Measurements from ENCODE around the gene CEP162. TPM values are rescaled to one million over a fixed set of nuclear protein-coding genes. Genes with fewer than 3 reads are reported as not detected.

CEP162 gene
- total and polyA plus RNA-seq, 2 donors (not counting 1 experiment from before 2014, with no cell fraction given) = 1.8 to 13.4 TPM

GRCh38 chr6:84161190-84161589 lies 66.3 kb downstream of the CEP162 start:
- intact Hi-C loops (cut with micrococcal nuclease) = no loop called here
- H3K27me3 ChIP-seq (replicated peaks in 1 of 4; ENCODE audit: control extremely low read depth in 1 of 4, control insufficient read depth in 3 of 4, insufficient read depth in 4 of 4, low read length in 3 of 4) = no peaks in the 10 kb centered on the region
- H3K36me3 ChIP-seq (replicated peaks in 1 of 2; ENCODE audit: control extremely low read depth in 1 of 2, control insufficient read depth in 1 of 2, extremely low read depth in 1 of 2, insufficient read depth in 2 of 2, low read length in 1 of 2) = peaks cover 5 to 14% of the 10 kb centered on the region in 2 experiments
- Mint-ChIP-seq H3K27ac (no peak overlapping the region), H3K4me1 (no peaks in the 10 kb centered on the region), H3K4me3 (no peak overlapping the region), H3K9me3 (ENCODE audit: insufficient read depth) (no peaks in the 10 kb centered on the region), H3K27me3 (no peaks in the 10 kb centered on the region)
- no peaks in the 10 kb centered on the region for H3K4me1 ChIP-seq (ENCODE audit: control insufficient read depth in 2 of 2, insufficient read depth in 2 of 2, low read length in 2 of 2)
- 100% methylated on average over 2 of the region's 2 CpGs for WGBS (ENCODE audit: insufficient coverage)
- H3K4me3 ChIP-seq (ENCODE audit: control extremely low read depth in 1 of 5, extremely low read depth in 1 of 5, insufficient read depth in 1 of 5, low read depth in 2 of 5, low read length in 4 of 5) = no peak overlapping the region
- H4K20me1 ChIP-seq (ENCODE audit: control insufficient read depth, insufficient read depth, low read length, poor library complexity, severe bottlenecking) = no peaks in the 10 kb centered on the region
- H3K27ac ChIP-seq (ENCODE audit: low read length in 2 of 2) = no peak overlapping the region
- H3K79me2 ChIP-seq (ENCODE audit: control insufficient read depth, insufficient read depth, low read length) = no peaks in the 10 kb centered on the region
- DNase-seq (no peak), ATAC-seq (ENCODE audit: low read depth) (no peak)
- H3K9ac ChIP-seq (ENCODE audit: low read length) = no peak overlapping the region
- CTCF ChIA-PET = no interaction called here
- H3K9me3 ChIP-seq (ENCODE audit: control extremely low read depth in 1 of 3, control insufficient read depth in 2 of 3, insufficient read depth in 1 of 3, low read length in 2 of 3) = no peaks in the 10 kb centered on the region
- no peak overlapping the region for H3K4me2 ChIP-seq (replicated peaks; ENCODE audit: low read depth, low read length, poor library complexity, severe bottlenecking)
- H2AFZ ChIP-seq (ENCODE audit: insufficient read depth, low read depth, low read length, poor library complexity, severe bottlenecking) = no peak overlapping the region
- POLR2A ChIA-PET = no interaction called here
- no peak for TF ChIP-seq CTCF (IDR thresholded peaks at IDR 0.05)
- TF ChIP-seq EZH2 (IDR thresholded peaks at IDR 0.05; ENCODE audit: borderline replicate concordance, insufficient read depth, low read depth, low read length, poor library complexity, severe bottlenecking) = no peak

- Histone ChIP-seq H3K79me2 (ENCODE audit: control insufficient read depth, insufficient read depth, low read length) (no peaks in the 10 kb centered on the region), H4K20me1 (ENCODE audit: control insufficient read depth, insufficient read depth, low read length, poor library complexity, severe bottlenecking) (no peaks in the 10 kb centered on the region), H3K36me3 (replicated peaks in 1 of 2; ENCODE audit: control extremely low read depth in 1 of 2, control insufficient read depth in 1 of 2, extremely low read depth in 1 of 2, insufficient read depth in 2 of 2, low read length in 1 of 2) (peaks cover 5 to 31% of the 10 kb centered on the region in 2 experiments), H3K27ac (ENCODE audit: low read length in 2 of 2) (no peak overlapping the region), H3K4me2 (replicated peaks; ENCODE audit: low read depth, low read length, poor library complexity, severe bottlenecking) (no peak overlapping the region), H2AFZ (ENCODE audit: insufficient read depth, low read depth, low read length, poor library complexity, severe bottlenecking) (no peak overlapping the region), H3K9ac (ENCODE audit: low read length) (no peak overlapping the region), H3K9me3 (ENCODE audit: control extremely low read depth in 1 of 3, control insufficient read depth in 2 of 3, insufficient read depth in 1 of 3, low read length in 2 of 3) (no peaks in the 10 kb centered on the region), H3K27me3 (replicated peaks in 1 of 4; ENCODE audit: control extremely low read depth in 1 of 4, control insufficient read depth in 3 of 4, insufficient read depth in 4 of 4, low read length in 3 of 4) (no peaks in the 10 kb centered on the region), H3K4me3 (ENCODE audit: control extremely low read depth in 1 of 5, extremely low read depth in 1 of 5, insufficient read depth in 1 of 5, low read depth in 2 of 5, low read length in 4 of 5) (no peak overlapping the region), H3K4me1 (ENCODE audit: control insufficient read depth in 2 of 2, insufficient read depth in 2 of 2, low read length in 2 of 2) (no peaks in the 10 kb centered on the region)
- ChIA-PET POLR2A (no interaction called here), CTCF (no interaction called here)
- Mint-ChIP-seq H3K9me3 (ENCODE audit: insufficient read depth) (no peaks in the 10 kb centered on the region), H3K27ac (no peak overlapping the region), H3K4me1 (no peaks in the 10 kb centered on the region), H3K4me3 (no peak overlapping the region), H3K27me3 (no peaks in the 10 kb centered on the region)
- no CpG with 5 or more reads among the region's 4 CpGs for WGBS (ENCODE audit: insufficient coverage)
- ATAC-seq (ENCODE audit: low read depth) (no peak), DNase-seq (no peak)
- intact Hi-C loops (cut with micrococcal nuclease) = no loop called here
- TF ChIP-seq EZH2 (IDR thresholded peaks at IDR 0.05; ENCODE audit: borderline replicate concordance, insufficient read depth, low read depth, low read length, poor library complexity, severe bottlenecking) = no peak
- TF ChIP-seq CTCF (IDR thresholded peaks at IDR 0.05) = no peak
Observed at GRCh38 chr6:84156306-84156705, 71.1 kb downstream of the CEP162 start.
